Mesenchymal stem cell (in vitro differentiated cells and primary cell): ENCODE results near the gene AGAP3.

Experiments
- DNase-seq: peaks from one replicate; pipeline ENCODE4 v3.0.0-alpha.2; 2013
- H2AFZ ChIP-seq: one replicate; pipeline ENCODE4 v1.6.1; 2013; ENCODE audit warnings: low read depth, mild to moderate bottlenecking, control low read depth, inconsistent platforms, low read length, moderate library complexity
- H2AK5ac ChIP-seq: 2 replicates; pipeline ENCODE4 v1.6.1; 2013; ENCODE audit warnings: low read length, moderate library complexity, mild to moderate bottlenecking, inconsistent platforms; ENCODE audit not compliant: severe bottlenecking
- H2BK120ac ChIP-seq: one replicate; pipeline ENCODE4 v1.6.1; 2013; ENCODE audit warnings: low read depth, mild to moderate bottlenecking, inconsistent platforms, low read length, moderate library complexity
- H2BK12ac ChIP-seq, 2 experiments: one replicate each; pipeline ENCODE4 v1.6.1; 2013; ENCODE audit warnings: inconsistent platforms in 2 of 2, low read length in 2 of 2, mild to moderate bottlenecking in 2 of 2, moderate library complexity in 2 of 2, control low read depth in 1 of 2
- H2BK15ac ChIP-seq: one replicate; pipeline ENCODE4 v1.6.1; 2013; ENCODE audit warnings: mild to moderate bottlenecking, low read depth, inconsistent platforms; ENCODE audit not compliant: poor library complexity, severe bottlenecking
- H2BK5ac ChIP-seq: 2 replicates; pipeline ENCODE4 v1.6.1; 2013; ENCODE audit warnings: low read depth, mild to moderate bottlenecking, low read length, control low read depth, inconsistent platforms; ENCODE audit not compliant: poor library complexity, severe bottlenecking
- H3K14ac ChIP-seq, 2 experiments: one replicate each; pipeline ENCODE4 v1.6.1; 2013; ENCODE audit warnings: inconsistent platforms in 2 of 2, low read length in 2 of 2, control low read depth in 1 of 2, mild to moderate bottlenecking in 1 of 2, moderate library complexity in 1 of 2
- H3K18ac ChIP-seq, 2 experiments: one replicate each; pipeline ENCODE4 v1.6.1; 2013; ENCODE audit warnings: inconsistent platforms in 2 of 2, low read length in 2 of 2, control low read depth in 1 of 2, low read depth in 1 of 2, mild to moderate bottlenecking in 1 of 2
- H3K23ac ChIP-seq, 2 experiments: one replicate each; pipeline ENCODE4 v1.6.1; 2013; ENCODE audit warnings: inconsistent platforms in 2 of 2, low read length in 2 of 2, mild to moderate bottlenecking in 2 of 2, moderate library complexity in 2 of 2, control low read depth in 1 of 2
- H3K27ac ChIP-seq: 2 replicates; pipeline ENCODE4 v1.5.1; 2013; ENCODE audit warnings: mild to moderate bottlenecking, moderate library complexity, low read length, control low read depth, inconsistent platforms; ENCODE audit not compliant: poor library complexity, severe bottlenecking
- H3K27me3 ChIP-seq, 2 experiments: 2 replicates each; pipeline versions ENCODE4 v1.6.1 to v1.7.0; 2013; ENCODE audit warnings: low read length in 2 of 2, mild to moderate bottlenecking in 2 of 2, moderate library complexity in 2 of 2, control low read depth in 1 of 2, inconsistent platforms in 1 of 2; ENCODE audit not compliant: control insufficient read depth in 1 of 2, insufficient read depth in 1 of 2
- H3K36me3 ChIP-seq, 2 experiments: 2 replicates each; pipeline versions ENCODE4 v1.6.1 to v1.7.0; 2013; ENCODE audit warnings: low read length in 2 of 2, control low read depth in 1 of 2, inconsistent platforms in 1 of 2, low read depth in 1 of 2, mild to moderate bottlenecking in 1 of 2; ENCODE audit not compliant: insufficient read depth in 2 of 2, control insufficient read depth in 1 of 2
- H3K4ac ChIP-seq, 2 experiments: one replicate each; pipeline ENCODE4 v1.6.1; 2013; ENCODE audit warnings: inconsistent platforms in 2 of 2, low read length in 2 of 2, mild to moderate bottlenecking in 2 of 2, moderate library complexity in 2 of 2, control low read depth in 1 of 2, low read depth in 1 of 2
- H3K4me1 ChIP-seq: 2 replicates; pipeline ENCODE4 v1.6.1; 2013; ENCODE audit warnings: low read depth, low read length, control low read depth; ENCODE audit not compliant: control insufficient read depth, insufficient read depth
- H3K4me2 ChIP-seq: 2 replicates; pipeline ENCODE4 v1.6.1; 2013; ENCODE audit warnings: low read length, mild to moderate bottlenecking, inconsistent platforms; ENCODE audit not compliant: poor library complexity, severe bottlenecking
- H3K4me3 ChIP-seq, 2 experiments: 2 replicates each; pipeline versions ENCODE4 v1.5.1 to v1.7.0; 2013; ENCODE audit warnings: low read length in 2 of 2, mild to moderate bottlenecking in 2 of 2, control low read depth in 1 of 2, low read depth in 1 of 2; ENCODE audit not compliant: insufficient read depth in 1 of 2
- H3K79me1 ChIP-seq: replicated peaks from 2 replicates; pipeline ENCODE4 v1.6.1; 2013; ENCODE audit warnings: mild to moderate bottlenecking, control low read depth, low read length, inconsistent platforms; ENCODE audit not compliant: poor library complexity, severe bottlenecking
- H3K9ac ChIP-seq: 2 replicates; pipeline ENCODE4 v1.7.0; 2013; ENCODE audit warnings: mild to moderate bottlenecking, low read length, moderate library complexity
- H3K9me3 ChIP-seq: 2 replicates; pipeline ENCODE4 v1.7.0; 2013; ENCODE audit warnings: mild to moderate bottlenecking, low read length; ENCODE audit not compliant: control insufficient read depth
- H4K8ac ChIP-seq: one replicate; pipeline ENCODE4 v1.6.1; 2013; ENCODE audit warnings: inconsistent platforms, mild to moderate bottlenecking, low read length, moderate library complexity
- H4K91ac ChIP-seq: one replicate; pipeline ENCODE4 v1.6.1; 2013; ENCODE audit warnings: mild to moderate bottlenecking, low read length, inconsistent platforms
- WGBS: methylation state at CpG from one replicate; pipeline ENCODE4 v1.1.7; 2013; ENCODE audit warnings: mixed read lengths; 5-methylcytosine and 5-hydroxymethylcytosine counted together

AGAP3 gene

GRCh38 chr7:151060113-151060415 is 26.2 kb upstream of the AGAP3 start:
- H4K91ac ChIP-seq, result peak overlapping the region; percentile 40
- H2AK5ac ChIP-seq, result no peak overlapping the region

GRCh38 chr7:151060416-151061212 is 25.7 kb upstream of the AGAP3 start:
- peaks cover 19 to 30% of the 10 kb centered on the region in 2 experiments for H3K36me3 ChIP-seq
- peak overlapping the region; percentile 90 for H3K9ac ChIP-seq
- peak overlapping the region; percentile 44 to 77 for H3K18ac ChIP-seq
- peaks cover 51% of the 10 kb centered on the region for H3K4me1 ChIP-seq
- peak; percentile 49 for DNase-seq
- no peaks in the 10 kb centered on the region for H3K9me3 ChIP-seq
- H2AFZ ChIP-seq, result no peak overlapping the region
- peak overlapping the region; percentile 77 for H3K27ac ChIP-seq
- peak overlapping the region; percentile 15 to 68 for H3K23ac ChIP-seq
- peak overlapping the region; percentile 77 to 93 for H3K4me3 ChIP-seq
- H4K8ac ChIP-seq, result no peak overlapping the region
- H2BK5ac ChIP-seq, result peak overlapping the region; percentile 80
- peak overlapping the region; percentile 93 for H3K4me2 ChIP-seq
- no peak overlapping the region for H2AK5ac ChIP-seq
- H3K79me1 ChIP-seq, result peaks cover 27% of the 10 kb centered on the region
- no peaks in the 10 kb centered on the region for H3K27me3 ChIP-seq
- peak overlapping the region; percentile 64 for H4K91ac ChIP-seq
- H3K4ac ChIP-seq, result peak overlapping the region; percentile 73 to 90
- peak overlapping the region; percentile 64 for H2BK120ac ChIP-seq
- H2BK12ac ChIP-seq, result peak overlapping the region in 1 of 2 experiments; percentile 85
- peak overlapping the region; percentile 85 for H2BK15ac ChIP-seq
- peak overlapping the region; percentile 68 to 90 for H3K14ac ChIP-seq
- 27% methylated on average over 8 of the region's 21 CpGs for WGBS

More at GRCh38 chr7:151060113-151060415, 26.2 kb upstream of the AGAP3 start:
- peak overlapping the region; percentile 90 for H3K9ac ChIP-seq
- peak overlapping the region; percentile 68 to 90 for H3K14ac ChIP-seq
- no peak overlapping the region for H2AFZ ChIP-seq
- H3K4me3 ChIP-seq, result peak overlapping the region; percentile 77 to 93
- no peaks in the 10 kb centered on the region for H3K27me3 ChIP-seq
- peak overlapping the region; percentile 93 for H3K4me2 ChIP-seq
- no peaks in the 10 kb centered on the region for H3K9me3 ChIP-seq
- H3K27ac ChIP-seq, result peak overlapping the region; percentile 77
- H2BK15ac ChIP-seq, result peak overlapping the region; percentile 85
- peak overlapping the region in 1 of 2 experiments; percentile 51 for H2BK12ac ChIP-seq
- peak overlapping the region; percentile 44 to 77 for H3K18ac ChIP-seq
- H3K23ac ChIP-seq, result peak overlapping the region in 1 of 2 experiments; percentile 14
- DNase-seq, result no peak
- H4K8ac ChIP-seq, result no peak overlapping the region
- peaks cover 51% of the 10 kb centered on the region for H3K4me1 ChIP-seq
- peaks cover 24% of the 10 kb centered on the region for H3K79me1 ChIP-seq
- H2BK120ac ChIP-seq, result peak overlapping the region; percentile 84
- peak overlapping the region; percentile 73 to 90 for H3K4ac ChIP-seq
- H3K36me3 ChIP-seq, result peaks cover 14 to 28% of the 10 kb centered on the region in 2 experiments
- WGBS, result under 1% methylated on average over 13 of the region's 17 CpGs
- H2BK5ac ChIP-seq, result peak overlapping the region; percentile 80

GRCh38 chr7:151061213-151062110 is 24.8 kb upstream of the AGAP3 start:
- Histone ChIP-seq H3K18ac (peak overlapping the region; percentile 42 to 44), H3K14ac (peak overlapping the region in 1 of 2 experiments; percentile 95), H3K9me3 (no peaks in the 10 kb centered on the region), H3K4me3 (peak overlapping the region; percentile 24 to 93), H2BK12ac (peak overlapping the region; percentile 12 to 98), H3K4ac (peak overlapping the region; percentile 10 to 89), H3K23ac (peak overlapping the region in 1 of 2 experiments; percentile 29), H2AK5ac (peak overlapping the region; percentile 81), H2BK120ac (peak overlapping the region; percentile 51), H2BK15ac (no peak overlapping the region), H4K8ac (peak overlapping the region; percentile 1), H3K4me2 (peak overlapping the region; percentile 93), H2BK5ac (peak overlapping the region; percentile 24), H2AFZ (no peak overlapping the region), H3K36me3 (peaks cover 26 to 34% of the 10 kb centered on the region in 2 experiments), H4K91ac (peak overlapping the region; percentile 56), H3K4me1 (peaks cover 55% of the 10 kb centered on the region), H3K27ac (peak overlapping the region; percentile 77), H3K79me1 (peaks cover 27% of the 10 kb centered on the region), H3K27me3 (no peaks in the 10 kb centered on the region), H3K9ac (peak overlapping the region; percentile 90)
- 42% methylated on average over 33 of the region's 33 CpGs for WGBS
- peak; percentile 34 for DNase-seq
